Adrenal gland (tissue), 19 donors: Measurements from ENCODE around the gene KAT7. TPM values are rescaled to one million over a fixed set of nuclear protein-coding genes. Genes with fewer than 3 reads are reported as not detected.

Experiments
- DNase-seq, 7 donors: peaks; one replicate each; pipeline ENCODE4 v3.0.0-alpha.2; 2019 to 2020
- H3K27ac ChIP-seq, 5 donors: fragments of 200-600 bp; sonication (generic) in 4 of 5; 1 replicate in 3 of 5; 2 replicates in 2 of 5; pipeline versions ENCODE4 v1.5.1 to v1.8.0; 2016 to 2020; ENCODE audit warnings: mild to moderate bottlenecking in 1 of 5
- H3K27me3 ChIP-seq: fragments of 200-600 bp; 2 replicates; pipeline ENCODE4 v1.8.0; 2021
- H3K36me3 ChIP-seq, 2 donors: fragments of 200-600 bp; replicated peaks in 1 of 2; 1 replicate in 1 of 2; 2 replicates in 1 of 2; pipeline versions ENCODE4 v1.5.1 to v1.8.0; 2018 to 2022
- H3K4me1 ChIP-seq, 2 donors: fragments of 200-600 bp; replicated peaks in 1 of 2; 1 replicate in 1 of 2; 2 replicates in 1 of 2; pipeline versions ENCODE4 v1.5.1 to v1.8.0; 2018 to 2021
- H3K4me3 ChIP-seq, 4 donors: fragments of 200-600 bp; sonication (generic) in 3 of 4; one replicate each; pipeline ENCODE4 v1.5.1; 2016 to 2018
- H3K9me3 ChIP-seq, 3 donors: fragments of 200-600 bp; sonication (generic) in 1 of 3; replicated peaks in 1 of 3; 1 replicate in 2 of 3; 2 replicates in 1 of 3; pipeline versions ENCODE4 v1.5.1 to v1.8.0; 2016 to 2021
- POLR2A ChIP-seq, 2 donors: fragments of 450-650 bp; IDR thresholded peaks; one replicate each; pipeline ENCODE4 v1.6.1; 2017; ENCODE audit warnings: antibody characterized with exemption in 2 of 2, mild to moderate bottlenecking in 2 of 2, moderate library complexity in 1 of 2
- WGBS, 4 donors: extraction: QIAGEN DNeasy Blood & Tissue Kit in 2 of 4; methylation state at CpG; one replicate each; pipeline versions ENCODE4 v1.1.5 to v1.1.7; 2013 to 2017; 5-methylcytosine and 5-hydroxymethylcytosine counted together
- intact Hi-C, 2 donors: fragments of 100-400 bp; cut with DNase I; formaldehyde crosslinking; loops; one replicate each; pipeline versions ENCODE4 v1.14.1 to v1.15.0; 2022 to 2023
- long read RNA-seq, 10 donors: library from polyadenylated mRNA in 3 of 10; unstranded in 2 of 10; stranded (forward) in 1 of 10; transcript quantifications; one replicate each; pipeline ENCODE4 v2.0.0 and lab custom pipeline, GENCODE V29; 2021 to 2026
- polyA plus RNA-seq, 3 donors: library from polyadenylated mRNA; stranded (reverse); fragments of 200-250 nt in 2 of 3; fragments of 350-450 nt in 1 of 3; fragmentation: Illumina TruSeq in 1 of 3; extraction: RNeasy Lipid Tissue Mini Kit (QIAGEN cat#74804) in 1 of 3; gene quantifications; one replicate each; pipeline ENCODE4 v1.2.3, GENCODE V29; 2013 to 2014
- total RNA-seq, 9 donors: library from RNA; depleted of rRNA in 4 of 9; stranded (reverse); fragments of >200 nt in 4 of 9; fragments of 120-200 nt in 1 of 9; fragmentation: NEBNext Ultra II Directional in 1 of 9; extraction: Animal tissue kit (Norgen Biotek cat#: 25700) in 1 of 9; gene quantifications; one replicate each; pipeline versions ENCODE4 v1.1.0 to v1.2.4, GENCODE V29; 2013 to 2023
- TF ChIP-seq, protein P1 (sequence below), 6 experiments: fragments of 450-650 bp in 4 of 6; fragments of 200-600 bp in 2 of 6; sonication (generic) in 1 of 6; IDR thresholded peaks; 1 replicate in 5 of 6; 2 replicates in 1 of 6; pipeline versions ENCODE4 v1.5.1 to v1.8.0; 2016 to 2021; ENCODE audit warnings: antibody characterized with exemption in 6 of 6, mild to moderate bottlenecking in 2 of 6, moderate library complexity in 1 of 6
- donor health status: healthy with polysubstance abuse.
- donor health status: Bipolar disorder and iron deficiency.
- donor health status: DM: yes; HTN: yes; CAD: no.
- donor health status: DM: no; HTN: no; CAD: no.
- donor health status: DM: no; HTN: no; CAD: no.
- donor health status: DM: yes; HTN: yes; CAD: no.

KAT7 gene
- total RNA-seq (10 to 100 TPM; 27.5 to 54.7 (median 42.8) TPM), polyA plus RNA-seq (10 to 100 TPM in 1 of 3 donors, 1 to 10 TPM in 2; 5.2 to 32.5 (median 5.9) TPM)
- long read RNA-seq, donor 1, full-length matches to known transcripts = 1 of 1 reads
- long read RNA-seq, donor 1, partial matches to known transcripts = 0 of 1 reads
- long read RNA-seq, donor 1, other reads (novel, unspliced or antisense) = 0 of 1 reads
- long read RNA-seq, donor 2, full-length matches to known transcripts = 4 of 4 reads
- long read RNA-seq, donor 2, partial matches to known transcripts = 0 of 4 reads
- long read RNA-seq, donor 2, other reads (novel, unspliced or antisense) = 0 of 4 reads
- long read RNA-seq, donor 3 = 0 reads
- long read RNA-seq, donor 4, partial matches to known transcripts = 2 of 4 reads
- long read RNA-seq, donor 4, other reads (novel, unspliced or antisense) = 0 of 4 reads
- long read RNA-seq, donor 5, full-length matches to known transcripts = 43 of 45 reads
- long read RNA-seq, donor 5, partial matches to known transcripts = 0 of 45 reads
- long read RNA-seq, donor 5, other reads (novel, unspliced or antisense) = 2 of 45 reads
- long read RNA-seq, donor 6, full-length matches to known transcripts = 4 of 9 reads
- long read RNA-seq, donor 6, partial matches to known transcripts = 2 of 9 reads
- long read RNA-seq, donor 6, other reads (novel, unspliced or antisense) = 3 of 9 reads
- long read RNA-seq, donor 7, full-length matches to known transcripts = 1 of 1 reads
- long read RNA-seq, donor 7, partial matches to known transcripts = 0 of 1 reads
- long read RNA-seq, donor 7, other reads (novel, unspliced or antisense) = 0 of 1 reads
- long read RNA-seq, donor 8, full-length matches to known transcripts = 3 of 3 reads
- long read RNA-seq, donor 8, partial matches to known transcripts = 0 of 3 reads
- long read RNA-seq, donor 8, other reads (novel, unspliced or antisense) = 0 of 3 reads
- long read RNA-seq, donor 9, full-length matches to known transcripts = 3 of 3 reads
- long read RNA-seq, donor 9, partial matches to known transcripts = 0 of 3 reads
- long read RNA-seq, donor 9, other reads (novel, unspliced or antisense) = 0 of 3 reads
- long read RNA-seq, donor 10 = 0 reads

DNA sequence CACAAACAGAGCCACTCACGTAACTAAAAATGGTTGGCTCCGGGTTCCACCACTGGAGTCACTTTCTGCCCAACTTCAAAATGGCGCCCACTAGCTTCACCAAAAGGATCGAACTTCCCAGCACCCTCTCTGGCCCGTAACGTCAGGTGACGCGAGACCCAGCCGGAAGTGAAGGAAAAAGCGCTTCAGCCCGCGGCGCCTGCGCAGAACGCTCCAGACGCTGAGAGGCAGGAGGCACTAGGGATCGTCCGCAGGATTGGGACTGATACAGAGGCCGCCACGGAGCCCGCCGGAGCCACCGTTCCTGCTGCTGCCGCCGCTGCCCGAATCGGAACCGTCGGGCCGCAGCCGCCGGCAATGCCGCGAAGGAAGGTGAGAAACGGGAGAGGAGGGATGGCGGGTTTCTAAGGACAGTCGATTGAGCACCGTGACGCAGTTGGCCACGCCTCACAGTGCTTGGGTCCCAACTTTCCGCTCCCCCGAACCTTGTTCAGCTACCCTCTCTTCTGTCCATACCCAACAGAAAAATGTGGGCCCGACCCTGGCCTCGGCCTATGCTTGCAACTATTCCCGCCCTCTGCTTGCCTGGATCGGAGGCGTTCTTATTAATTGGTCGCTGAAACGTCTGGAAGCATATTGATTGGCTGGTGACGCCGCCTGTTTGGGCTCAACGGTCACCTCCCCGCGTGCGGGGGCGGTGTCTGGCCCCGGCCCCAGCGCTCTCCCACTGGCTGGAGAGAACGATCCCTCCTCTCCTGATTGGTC, at the start of gene KAT7:
KAT7 (plus strand) TSS at position 204 of the 765 bp plus-strand sequence; CDS start at position 358, 154 bp downstream.
- H3K9me3 ChIP-seq = no peaks in the 10 kb centered on the region
- peak; percentile 99 to 100 (median 99) for DNase-seq
- H3K36me3 ChIP-seq = peaks cover 0 to 16% of the 10 kb centered on the region in 2 donors
- peak within 1 kb of the TSS; percentile 49 to 91 (median 82) for H3K4me3 ChIP-seq
- H3K4me1 ChIP-seq = peaks cover 5 to 38% of the 10 kb centered on the region in 2 donors
- no peaks in the 10 kb centered on the region for H3K27me3 ChIP-seq
- peak within 1 kb of the TSS; percentile 99 to 100 (median 100) for H3K27ac ChIP-seq
- TF ChIP-seq, protein P1, sequence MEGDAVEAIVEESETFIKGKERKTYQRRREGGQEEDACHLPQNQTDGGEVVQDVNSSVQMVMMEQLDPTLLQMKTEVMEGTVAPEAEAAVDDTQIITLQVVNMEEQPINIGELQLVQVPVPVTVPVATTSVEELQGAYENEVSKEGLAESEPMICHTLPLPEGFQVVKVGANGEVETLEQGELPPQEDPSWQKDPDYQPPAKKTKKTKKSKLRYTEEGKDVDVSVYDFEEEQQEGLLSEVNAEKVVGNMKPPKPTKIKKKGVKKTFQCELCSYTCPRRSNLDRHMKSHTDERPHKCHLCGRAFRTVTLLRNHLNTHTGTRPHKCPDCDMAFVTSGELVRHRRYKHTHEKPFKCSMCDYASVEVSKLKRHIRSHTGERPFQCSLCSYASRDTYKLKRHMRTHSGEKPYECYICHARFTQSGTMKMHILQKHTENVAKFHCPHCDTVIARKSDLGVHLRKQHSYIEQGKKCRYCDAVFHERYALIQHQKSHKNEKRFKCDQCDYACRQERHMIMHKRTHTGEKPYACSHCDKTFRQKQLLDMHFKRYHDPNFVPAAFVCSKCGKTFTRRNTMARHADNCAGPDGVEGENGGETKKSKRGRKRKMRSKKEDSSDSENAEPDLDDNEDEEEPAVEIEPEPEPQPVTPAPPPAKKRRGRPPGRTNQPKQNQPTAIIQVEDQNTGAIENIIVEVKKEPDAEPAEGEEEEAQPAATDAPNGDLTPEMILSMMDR (IDR thresholded peaks at IDR 0.05) = peak in 1 of 6 experiments; percentile 23
- TF ChIP-seq POLR2A (IDR thresholded peaks at IDR 0.05) = peak; percentile 90 to 93
- intact Hi-C loops = no loop called here
- WGBS, 4 donors = 0 to 1% (median 0%) methylated on average over 22 to 59 of the region's 59 CpGs

DNA sequence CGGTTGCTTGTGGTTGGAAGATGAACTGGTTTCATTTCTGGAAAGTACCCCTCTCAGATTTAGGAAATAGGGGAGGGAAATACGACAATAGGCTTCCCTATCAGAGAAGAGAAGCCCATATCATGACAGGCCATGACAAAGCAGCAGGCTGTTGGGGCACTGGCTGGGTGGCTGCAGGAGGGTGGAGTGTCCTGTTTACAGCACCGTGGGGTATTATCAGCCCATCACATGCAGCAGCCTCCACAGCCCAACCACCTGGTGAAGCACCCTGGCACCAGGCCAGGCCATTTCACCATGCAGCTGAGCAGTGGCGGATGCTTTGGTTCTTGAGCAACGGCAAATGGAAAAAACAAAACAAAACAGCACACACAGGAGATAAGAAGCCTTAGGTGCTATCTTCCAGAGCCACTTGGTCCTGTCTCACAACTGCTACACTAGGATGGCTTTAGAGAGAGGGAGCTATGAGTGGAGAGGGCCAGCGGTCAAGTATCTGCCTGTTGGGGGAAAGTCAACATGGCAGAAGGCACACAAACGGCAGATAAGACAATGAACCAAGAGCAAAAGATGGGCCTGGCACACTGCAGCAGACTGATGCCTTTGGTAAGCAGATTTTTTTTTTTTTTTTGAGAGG, 48.7 kb upstream of the KAT7 start:
- intact Hi-C loops = no loop called here
- Histone ChIP-seq H3K36me3 (no peaks in the 10 kb centered on the region), H3K4me3 (no peak overlapping the region), H3K9me3 (no peaks in the 10 kb centered on the region), H3K27ac (peak overlapping the region in 2 of 5 donors; percentile 37 to 41), H3K27me3 (no peaks in the 10 kb centered on the region), H3K4me1 (peaks cover 6 to 45% of the 10 kb centered on the region in 2 donors)
- DNase-seq = peak; percentile 54 to 94 (median 81)
- no peak for TF ChIP-seq POLR2A (IDR thresholded peaks at IDR 0.05)
- TF ChIP-seq, protein P1 (IDR thresholded peaks at IDR 0.05) = no peak
- 46 to 59% (median 56%) methylated on average over 7 of the region's 7 CpGs for WGBS, 4 donors

DNA sequence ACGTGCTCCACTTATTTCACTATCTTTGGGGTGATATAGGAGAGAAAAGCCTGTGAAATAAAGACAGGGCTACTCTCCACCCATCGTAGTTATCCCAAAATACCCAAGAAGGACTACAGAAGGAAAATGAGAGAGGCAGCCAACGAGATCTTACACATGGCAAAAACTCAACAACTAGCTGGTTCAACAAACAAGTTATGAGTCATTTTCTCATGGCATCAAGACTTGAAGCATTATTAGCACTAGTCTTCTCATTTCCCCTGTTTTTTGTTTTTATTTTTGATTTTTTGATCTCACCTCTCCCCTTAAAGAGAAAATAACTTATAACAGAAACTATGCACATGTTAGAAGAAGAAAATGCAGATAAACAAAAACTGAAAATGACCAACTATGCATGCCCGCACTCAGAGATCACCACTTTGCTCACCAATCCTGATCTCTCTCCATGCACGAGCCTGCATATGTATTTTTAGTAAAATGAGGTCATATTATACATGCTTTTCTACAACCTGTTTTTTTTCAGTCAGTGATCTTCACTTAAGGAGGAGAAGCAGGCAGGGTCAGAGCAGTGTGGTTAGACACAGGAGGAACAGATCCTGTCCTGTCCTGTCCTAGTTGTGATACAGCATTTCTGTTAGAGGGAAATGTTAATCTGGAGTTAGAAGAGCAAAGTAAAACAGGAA, 47.3 kb upstream of the KAT7 start:
- Histone ChIP-seq H3K27ac (peak overlapping the region in 2 of 5 donors; percentile 48 to 57), H3K9me3 (no peaks in the 10 kb centered on the region), H3K4me1 (peaks cover 6 to 45% of the 10 kb centered on the region in 2 donors), H3K36me3 (no peaks in the 10 kb centered on the region), H3K4me3 (no peak overlapping the region), H3K27me3 (no peaks in the 10 kb centered on the region)
- whole genome bisulfite sequencing, 4 donors = 59 to 66% (median 61%) methylated on average over 5 of the region's 5 CpGs
- DNase-seq = no peak
- TF ChIP-seq, protein P1 (IDR thresholded peaks at IDR 0.05) = no peak
- TF ChIP-seq POLR2A (IDR thresholded peaks at IDR 0.05) = no peak
- intact Hi-C loops = no loop called here
